Measurements from ENCODE around the gene SMTNL2. TPM values are rescaled to one million over a fixed set of nuclear protein-coding genes. Genes with fewer than 3 reads are reported as not detected.

Gene SMTNL2
- total RNA-seq, 1 experiment from 2014 or later: not detected

- Histone ChIP-seq H3K4me2 (ENCODE audit: low read length) (no peak overlapping the region), H2AFZ (ENCODE audit: low read length) (no peak overlapping the region), H3K9me2 (replicated peaks; ENCODE audit: low read length) (no peaks in the 10 kb centered on the region), H4K20me1 (ENCODE audit: low read length) (no peaks in the 10 kb centered on the region), H3K27ac (ENCODE audit: low read length) (no peak overlapping the region), H3K9me3 (ENCODE audit: low read length) (no peaks in the 10 kb centered on the region), H3F3A (ENCODE audit: low read length, unreplicated experiment) (no peaks in the 10 kb centered on the region), H3K79me2 (ENCODE audit: low read length) (no peaks in the 10 kb centered on the region), H3K9ac (ENCODE audit: low read length) (no peak overlapping the region), H3K36me3 (ENCODE audit: low read depth, low read length) (no peaks in the 10 kb centered on the region), H3K4me3 (ENCODE audit: low read length) (no peak overlapping the region), H3K27me3 (ENCODE audit: low read length) (peaks cover 36% of the 10 kb centered on the region), H3K4me1 (ENCODE audit: insufficient read depth, low read length) (no peaks in the 10 kb centered on the region)
- DNase-seq: no peak
- POLR2A ChIA-PET (ENCODE audit: unreplicated experiment): no interaction called here
- BruUV-seq (replicated peaks): no TSS peak
- intact Hi-C loops (cut with micrococcal nuclease): no loop called here
- no peak for ATAC-seq
- no peak for TF ChIP-seq CTCF (conservative IDR thresholded peaks at IDR 0.05; ENCODE audit: low read depth, low read length)
- no peak for TF ChIP-seq EZH2 (IDR thresholded peaks at IDR 0.05; ENCODE audit: low read length, unreplicated experiment)
- no peak for TF ChIP-seq EZH2phosphoT487 (IDR thresholded peaks at IDR 0.05; ENCODE audit: borderline replicate concordance, low read length)
- CTCF ChIA-PET: no interaction called here
These were observed 2.9 kb downstream of the SMTNL2 start for GRCh38 chr17:4587195-4587594.

- peaks cover 32% of the 10 kb centered on the region for H3K27me3 ChIP-seq (ENCODE audit: low read length)
- H3K79me2 ChIP-seq (ENCODE audit: low read length): no peaks in the 10 kb centered on the region
- BruUV-seq (replicated peaks): no TSS peak
These were observed 3.5 kb downstream of the SMTNL2 start for GRCh38 chr17:4587803-4588202.

GRCh38 chr17:4588391-4588790, 4.1 kb downstream of the SMTNL2 start:
- Histone ChIP-seq H4K20me1 (ENCODE audit: low read length) (no peaks in the 10 kb centered on the region), H3K36me3 (ENCODE audit: low read depth, low read length) (no peaks in the 10 kb centered on the region), H3K4me3 (ENCODE audit: low read length) (no peak overlapping the region), H3K9me3 (ENCODE audit: low read length) (no peaks in the 10 kb centered on the region), H3K4me2 (ENCODE audit: low read length) (no peak overlapping the region), H3K27ac (ENCODE audit: low read length) (no peak overlapping the region), H3K9me2 (replicated peaks; ENCODE audit: low read length) (no peaks in the 10 kb centered on the region), H3K9ac (ENCODE audit: low read length) (no peak overlapping the region), H3K4me1 (ENCODE audit: insufficient read depth, low read length) (no peaks in the 10 kb centered on the region), H3K27me3 (ENCODE audit: low read length) (peaks cover 26% of the 10 kb centered on the region), H3F3A (ENCODE audit: low read length, unreplicated experiment) (no peaks in the 10 kb centered on the region), H2AFZ (ENCODE audit: low read length) (no peak overlapping the region), H3K79me2 (ENCODE audit: low read length) (no peaks in the 10 kb centered on the region)
- DNase-seq: no peak
- TF ChIP-seq CTCF (conservative IDR thresholded peaks at IDR 0.05; ENCODE audit: low read depth, low read length) (no peak), EZH2 (IDR thresholded peaks at IDR 0.05; ENCODE audit: low read length, unreplicated experiment) (no peak), EZH2phosphoT487 (IDR thresholded peaks at IDR 0.05; ENCODE audit: borderline replicate concordance, low read length) (no peak)
- ChIA-PET POLR2A (ENCODE audit: unreplicated experiment) (no interaction called here), CTCF (no interaction called here)
- BruUV-seq (replicated peaks): no TSS peak
- intact Hi-C loops (cut with micrococcal nuclease): no loop called here
- no peak for ATAC-seq

More at GRCh38 chr17:4587803-4588202, 3.5 kb downstream of the SMTNL2 start:
- CTCF ChIA-PET: no interaction called here
- H3K9ac ChIP-seq (ENCODE audit: low read length): no peak overlapping the region
- POLR2A ChIA-PET (ENCODE audit: unreplicated experiment): no interaction called here
- H3K9me2 ChIP-seq (replicated peaks; ENCODE audit: low read length): no peaks in the 10 kb centered on the region
- H3K4me2 ChIP-seq (ENCODE audit: low read length): no peak overlapping the region
- H3K36me3 ChIP-seq (ENCODE audit: low read depth, low read length): no peaks in the 10 kb centered on the region
- H3F3A ChIP-seq (ENCODE audit: low read length, unreplicated experiment): no peaks in the 10 kb centered on the region
- intact Hi-C loops (cut with micrococcal nuclease): no loop called here
- H3K9me3 ChIP-seq (ENCODE audit: low read length): no peaks in the 10 kb centered on the region
- no peak for ATAC-seq
- TF ChIP-seq EZH2 (IDR thresholded peaks at IDR 0.05; ENCODE audit: low read length, unreplicated experiment) (no peak), CTCF (conservative IDR thresholded peaks at IDR 0.05; ENCODE audit: low read depth, low read length) (no peak), EZH2phosphoT487 (IDR thresholded peaks at IDR 0.05; ENCODE audit: borderline replicate concordance, low read length) (no peak)
- H2AFZ ChIP-seq (ENCODE audit: low read length): no peak overlapping the region
- no peak overlapping the region for H3K4me3 ChIP-seq (ENCODE audit: low read length)
- no peaks in the 10 kb centered on the region for H4K20me1 ChIP-seq (ENCODE audit: low read length)
- no peak overlapping the region for H3K27ac ChIP-seq (ENCODE audit: low read length)
- DNase-seq: no peak
- H3K4me1 ChIP-seq (ENCODE audit: insufficient read depth, low read length): no peaks in the 10 kb centered on the region

All from PC-3 (cell line).